Tibial artery (tissue), 4 donors: Measurements from ENCODE around the gene SH3RF1.

Experiments used
- DNase-seq, 2 donors: peaks; one replicate each; pipeline ENCODE4 v3.0.0-alpha.2; 2019
- H3K27ac ChIP-seq, 2 donors: fragments of 200-600 bp; sonication (generic) in 1 of 2; 1 replicate in 1 of 2; 2 replicates in 1 of 2; pipeline ENCODE4 v1.5.1; 2018 to 2019; ENCODE audit warnings: mild to moderate bottlenecking in 1 of 2
- H3K27me3 ChIP-seq, 2 donors: fragments of 200-600 bp; sonication (generic) in 1 of 2; one replicate each; pipeline versions ENCODE4 v1.5.1 to v1.6.0; 2016 to 2019
- H3K36me3 ChIP-seq, 3 donors: fragments of 200-600 bp; sonication (generic) in 2 of 3; one replicate each; pipeline ENCODE4 v1.5.1; 2016 to 2019; ENCODE audit warnings: mild to moderate bottlenecking in 2 of 3
- H3K4me1 ChIP-seq, 4 donors: fragments of 200-600 bp; sonication (generic) in 2 of 4; 1 replicate in 3 of 4; 2 replicates in 1 of 4; pipeline ENCODE4 v1.5.1; 2016 to 2019
- H3K4me3 ChIP-seq, 2 donors: fragments of 200-600 bp; sonication (generic) in 1 of 2; 1 replicate in 1 of 2; 2 replicates in 1 of 2; pipeline ENCODE4 v1.5.1; 2018 to 2019; ENCODE audit warnings: mild to moderate bottlenecking in 2 of 2
- H3K9me3 ChIP-seq, 3 donors: fragments of 200-600 bp; sonication (generic) in 1 of 3; one replicate each; pipeline ENCODE4 v1.5.1; 2016 to 2019
- intact Hi-C: fragments of 100-400 bp; cut with DNase I; formaldehyde crosslinking; loops from one replicate; pipeline ENCODE4 v1.15.0; 2023; ENCODE audit warnings: low total_unique reads
- TF ChIP-seq, protein P1 (sequence below), 2 experiments: fragments of 200-600 bp in 1 of 2; fragments of 450-650 bp in 1 of 2; IDR thresholded peaks; one replicate each; pipeline ENCODE4 v1.5.1; 2017 to 2019; ENCODE audit warnings: antibody characterized with exemption in 2 of 2, mild to moderate bottlenecking in 1 of 2, moderate library complexity in 1 of 2

Gene SH3RF1

GRCh38 chr4:169241464-169241863, 29.3 kb downstream of the SH3RF1 start:
- Histone ChIP-seq H3K36me3 (no peaks in the 10 kb centered on the region), H3K9me3 (no peaks in the 10 kb centered on the region), H3K4me1 (peaks cover 0 to 89% (median 46%) of the 10 kb centered on the region in 4 donors), H3K27ac (peak overlapping the region in 1 of 2 donors; percentile 31), H3K27me3 (no peaks in the 10 kb centered on the region), H3K4me3 (no peak overlapping the region)
- DNase-seq = no peak
- intact Hi-C loops = no loop called here
- TF ChIP-seq, protein P1, sequence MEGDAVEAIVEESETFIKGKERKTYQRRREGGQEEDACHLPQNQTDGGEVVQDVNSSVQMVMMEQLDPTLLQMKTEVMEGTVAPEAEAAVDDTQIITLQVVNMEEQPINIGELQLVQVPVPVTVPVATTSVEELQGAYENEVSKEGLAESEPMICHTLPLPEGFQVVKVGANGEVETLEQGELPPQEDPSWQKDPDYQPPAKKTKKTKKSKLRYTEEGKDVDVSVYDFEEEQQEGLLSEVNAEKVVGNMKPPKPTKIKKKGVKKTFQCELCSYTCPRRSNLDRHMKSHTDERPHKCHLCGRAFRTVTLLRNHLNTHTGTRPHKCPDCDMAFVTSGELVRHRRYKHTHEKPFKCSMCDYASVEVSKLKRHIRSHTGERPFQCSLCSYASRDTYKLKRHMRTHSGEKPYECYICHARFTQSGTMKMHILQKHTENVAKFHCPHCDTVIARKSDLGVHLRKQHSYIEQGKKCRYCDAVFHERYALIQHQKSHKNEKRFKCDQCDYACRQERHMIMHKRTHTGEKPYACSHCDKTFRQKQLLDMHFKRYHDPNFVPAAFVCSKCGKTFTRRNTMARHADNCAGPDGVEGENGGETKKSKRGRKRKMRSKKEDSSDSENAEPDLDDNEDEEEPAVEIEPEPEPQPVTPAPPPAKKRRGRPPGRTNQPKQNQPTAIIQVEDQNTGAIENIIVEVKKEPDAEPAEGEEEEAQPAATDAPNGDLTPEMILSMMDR (IDR thresholded peaks at IDR 0.05) = no peak

DNA sequence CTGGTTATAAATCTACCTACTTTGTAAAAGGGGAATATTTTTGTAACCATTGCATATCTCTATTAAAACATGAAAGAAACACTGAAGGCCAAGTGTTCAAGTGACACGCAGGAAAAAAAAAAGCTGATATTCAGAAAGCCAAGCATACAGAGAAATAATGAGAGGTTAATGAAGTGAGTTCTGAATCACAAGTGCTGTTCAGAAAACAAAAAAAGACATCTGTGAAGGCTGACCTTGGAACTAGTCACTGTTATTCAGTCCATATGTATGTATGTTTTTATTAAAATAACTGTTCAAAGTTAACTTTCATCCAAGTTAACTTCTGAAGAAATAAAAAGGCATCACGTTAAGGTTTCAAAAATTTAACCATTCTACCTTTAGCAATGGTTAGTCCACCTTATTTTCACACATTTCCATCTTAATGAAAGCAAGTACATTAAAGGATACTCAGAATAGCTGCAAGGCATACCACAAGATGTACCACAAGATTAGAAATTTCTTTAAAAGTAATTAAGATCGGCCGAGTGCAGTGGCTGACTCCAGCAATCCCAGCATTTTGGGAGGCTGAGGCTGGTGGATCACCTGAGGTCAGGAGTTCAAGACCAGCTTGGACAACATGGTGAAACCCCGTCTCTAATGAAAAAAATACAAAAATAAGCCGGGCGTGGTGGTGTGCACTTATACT, 31.4 kb downstream of the SH3RF1 start:
- Histone ChIP-seq H3K27ac (no peak overlapping the region), H3K36me3 (no peaks in the 10 kb centered on the region)

DNA sequence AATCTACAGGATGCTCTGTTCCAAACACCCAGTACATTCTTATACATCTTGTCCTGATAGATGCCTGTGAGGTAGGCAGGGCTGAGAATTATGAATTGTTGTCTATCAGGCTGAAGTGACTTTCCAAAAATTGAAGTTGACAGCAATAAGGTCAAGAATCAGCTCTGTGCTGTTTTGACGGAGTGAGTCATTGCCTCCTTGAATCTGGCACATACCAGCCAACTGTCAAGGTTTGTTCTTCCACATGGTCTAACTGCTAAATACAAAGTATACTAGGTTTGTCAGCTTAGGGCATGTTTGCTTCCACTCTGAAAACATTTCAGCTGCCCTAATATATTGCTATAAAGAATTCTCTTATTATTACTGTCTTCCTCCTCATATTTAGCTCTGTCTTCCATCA, 32.3 kb downstream of the SH3RF1 start:
- H3K27ac ChIP-seq = peak overlapping the region; percentile 18 to 32
- H3K27me3 ChIP-seq = no peaks in the 10 kb centered on the region

More for the DNA sequence above, 31.4 kb downstream of the SH3RF1 start:
- TF ChIP-seq, protein P1 (IDR thresholded peaks at IDR 0.05) = no peak
- peaks cover 0 to 90% (median 51%) of the 10 kb centered on the region in 4 donors for H3K4me1 ChIP-seq
- no peak overlapping the region for H3K4me3 ChIP-seq
- intact Hi-C loops = no loop called here
- no peak for DNase-seq
- no peaks in the 10 kb centered on the region for H3K9me3 ChIP-seq
- H3K27me3 ChIP-seq = no peaks in the 10 kb centered on the region

GRCh38 chr4:169236873-169237626, 33.7 kb downstream of the SH3RF1 start:
- Histone ChIP-seq H3K4me1 (peaks cover 0 to 75% (median 39%) of the 10 kb centered on the region in 4 donors), H3K27me3 (no peaks in the 10 kb centered on the region), H3K27ac (peak overlapping the region in 1 of 2 donors; percentile 32), H3K36me3 (no peaks in the 10 kb centered on the region), H3K9me3 (no peaks in the 10 kb centered on the region), H3K4me3 (no peak overlapping the region)
- TF ChIP-seq, protein P1 (IDR thresholded peaks at IDR 0.05) = no peak
- intact Hi-C loops = no loop called here
- no peak for DNase-seq

More for the DNA sequence above, 32.3 kb downstream of the SH3RF1 start:
- Histone ChIP-seq H3K4me1 (peaks cover 0 to 89% (median 47%) of the 10 kb centered on the region in 4 donors), H3K4me3 (no peak overlapping the region), H3K36me3 (no peaks in the 10 kb centered on the region), H3K9me3 (no peaks in the 10 kb centered on the region)
- intact Hi-C loops = no loop called here
- TF ChIP-seq, protein P1 (IDR thresholded peaks at IDR 0.05) = no peak
- no peak for DNase-seq

- no peak for DNase-seq
- TF ChIP-seq, protein P1 (IDR thresholded peaks at IDR 0.05) = no peak
- Histone ChIP-seq H3K36me3 (no peaks in the 10 kb centered on the region), H3K9me3 (no peaks in the 10 kb centered on the region), H3K27ac (no peak overlapping the region), H3K4me1 (peaks cover 0 to 65% (median 34%) of the 10 kb centered on the region in 4 donors), H3K27me3 (no peaks in the 10 kb centered on the region), H3K4me3 (no peak overlapping the region)
- intact Hi-C loops = no loop called here
Observed at GRCh38 chr4:169236078-169236477, 34.7 kb downstream of the SH3RF1 start.
